IMR-90 (cell line): ENCODE measurements around the gene GNB5. TPM values are rescaled to one million over a fixed set of nuclear protein-coding genes. Genes with fewer than 3 reads are reported as not detected.

ENCODE experiments used
- ATAC-seq: fragments of 200-7000 bp; cut with Tn5 transposase; 2 replicates; pipeline ENCODE4 v1.9.1; 2020; ENCODE audit warnings: low read depth, mild to moderate bottlenecking, moderate library complexity
- BruUV-seq: library from RNA; stranded (reverse); fragments of 400-500 nt; replicated peaks from 2 replicates; lab custom pipeline; 2021; lab: Mats Ljungman, UMichigan
- CTCF ChIA-PET: fragments of 300-600 bp; formaldehyde crosslinking; extraction: SDS; loops from one replicate; lab custom pipeline; 2021; ENCODE audit warnings: antibody characterized with exemption; lab: Yijun Ruan, JAX
- POLR2A ChIA-PET: fragments of 300-600 bp; sonication (Branson Sonifier 250); formaldehyde crosslinking; loops from one replicate; lab custom pipeline; 2022; ENCODE audit warnings: antibody characterized with exemption; ENCODE audit not compliant: unreplicated experiment; lab: Charles Lee
- DNase-seq: peaks from one replicate; pipeline ENCODE4 v3.0.0; 2013
- H2AFZ ChIP-seq: replicated peaks from 2 replicates; pipeline ENCODE3; 2013; ENCODE audit warnings: low read length, mild to moderate bottlenecking; ENCODE audit not compliant: poor library complexity
- H2AK5ac ChIP-seq: 2 replicates; pipeline ENCODE4 v1.6.1; 2013; ENCODE audit warnings: low read depth, low read length, inconsistent platforms
- H2AK9ac ChIP-seq: replicated peaks from 2 replicates; pipeline ENCODE3; 2013; ENCODE audit warnings: mild to moderate bottlenecking, low read depth, low read length, moderate library complexity; ENCODE audit not compliant: poor library complexity
- H2BK120ac ChIP-seq: 2 replicates; pipeline ENCODE4 v1.6.1; 2013; ENCODE audit warnings: low read depth, low read length, inconsistent platforms
- H2BK15ac ChIP-seq: 3 replicates; pipeline ENCODE4 v1.6.1; 2013; ENCODE audit warnings: low read depth, low read length, inconsistent platforms
- H2BK20ac ChIP-seq: 2 replicates; pipeline ENCODE4 v1.6.1; 2013; ENCODE audit warnings: low read depth, mild to moderate bottlenecking, inconsistent platforms, low read length, moderate library complexity
- H2BK5ac ChIP-seq: 2 replicates; pipeline ENCODE4 v1.6.1; 2013; ENCODE audit warnings: mild to moderate bottlenecking, low read depth, low read length, inconsistent platforms; ENCODE audit not compliant: poor library complexity, severe bottlenecking
- H3K14ac ChIP-seq: replicated peaks from 2 replicates; pipeline ENCODE4 v1.6.1; 2013; ENCODE audit warnings: low read depth, low read length, inconsistent platforms
- H3K18ac ChIP-seq: 2 replicates; pipeline ENCODE4 v1.6.1; 2013; ENCODE audit warnings: low read depth, low read length, control low read depth
- H3K23ac ChIP-seq: 2 replicates; pipeline ENCODE4 v1.6.1; 2013; ENCODE audit warnings: low read depth, low read length, inconsistent platforms
- H3K27ac ChIP-seq: 2 replicates; pipeline ENCODE4 v1.5.1; 2013; ENCODE audit warnings: mild to moderate bottlenecking, control low read depth, low read length; ENCODE audit not compliant: insufficient read depth
- H3K27me3 ChIP-seq: 2 replicates; pipeline ENCODE4 v1.6.1; 2013; ENCODE audit warnings: low read length; ENCODE audit not compliant: control insufficient read depth, insufficient read depth
- H3K36me3 ChIP-seq: 2 replicates; pipeline ENCODE4 v1.6.1; 2013; ENCODE audit warnings: low read length, mixed read lengths; ENCODE audit not compliant: control insufficient read depth, insufficient read depth
- H3K4ac ChIP-seq: 2 replicates; pipeline ENCODE4 v1.6.1; 2013; ENCODE audit warnings: low read depth, low read length, inconsistent platforms
- H3K4me1 ChIP-seq: 2 replicates; pipeline ENCODE4 v1.6.1; 2013; ENCODE audit warnings: low read length, mixed read lengths; ENCODE audit not compliant: control insufficient read depth, insufficient read depth
- H3K4me2 ChIP-seq: 2 replicates; pipeline ENCODE4 v1.6.1; 2013; ENCODE audit warnings: low read depth, mild to moderate bottlenecking, control low read depth, low read length, moderate library complexity
- H3K4me3 ChIP-seq: 2 replicates; pipeline ENCODE4 v1.5.1; 2013; ENCODE audit warnings: low read depth, mild to moderate bottlenecking, control low read depth, low read length, moderate library complexity; ENCODE audit not compliant: insufficient read depth
- H3K56ac ChIP-seq: 2 replicates; pipeline ENCODE4 v1.6.1; 2013; ENCODE audit warnings: low read length, inconsistent platforms; ENCODE audit not compliant: insufficient read depth; ENCODE audit errors: extremely low read depth
- H3K79me1 ChIP-seq, 2 experiments: 2 replicates each; pipeline ENCODE4 v1.6.1; 2013; ENCODE audit warnings: low read length in 2 of 2, inconsistent platforms in 1 of 2, low read depth in 1 of 2
- H3K9ac ChIP-seq: 2 replicates; pipeline ENCODE4 v1.6.1; 2013; ENCODE audit warnings: low read depth, low read length, control low read depth
- H3K9me1 ChIP-seq: 2 replicates; pipeline ENCODE4 v1.6.1; 2013; ENCODE audit warnings: low read length, inconsistent platforms; ENCODE audit not compliant: insufficient read depth
- H3K9me3 ChIP-seq: 2 replicates; pipeline ENCODE4 v1.6.1; 2013; ENCODE audit warnings: low read length; ENCODE audit not compliant: control insufficient read depth, insufficient read depth
- H4K20me1 ChIP-seq: 2 replicates; pipeline ENCODE4 v1.6.1; 2013; ENCODE audit warnings: low read length, inconsistent platforms; ENCODE audit not compliant: insufficient read depth
- H4K5ac ChIP-seq: 2 replicates; pipeline ENCODE4 v1.6.1; 2013; ENCODE audit warnings: mild to moderate bottlenecking, low read depth, low read length, control low read depth
- H4K8ac ChIP-seq, 2 experiments: 2 replicates each; pipeline ENCODE4 v1.6.1; 2013; ENCODE audit warnings: low read depth in 2 of 2, low read length in 2 of 2, control low read depth in 1 of 2, inconsistent platforms in 1 of 2
- H4K91ac ChIP-seq: 2 replicates; pipeline ENCODE4 v1.6.1; 2013; ENCODE audit warnings: low read depth, low read length, inconsistent platforms; ENCODE audit not compliant: insufficient read depth
- BHLHE40 ChIP-seq: fragments of 150-350 bp; IDR thresholded peaks from 2 replicates; pipeline ENCODE4 v1.6.1; 2016; ENCODE audit warnings: mild to moderate bottlenecking, low read depth, low read length
- CEBPB ChIP-seq: IDR thresholded peaks from 2 replicates; pipeline ENCODE4 v1.6.1; 2012; ENCODE audit warnings: low read depth, low read length, improper control_type of control experiment
- CHD1 ChIP-seq: IDR thresholded peaks from 2 replicates; pipeline ENCODE4 v1.6.1; 2012; ENCODE audit warnings: low read depth, low read length, improper control_type of control experiment
- CTCF ChIP-seq: conservative IDR thresholded peaks from 2 replicates; pipeline ENCODE4 v1.5.1; 2012; ENCODE audit warnings: mild to moderate bottlenecking, low read depth, low read length, improper control_type of control experiment
- ELK1 ChIP-seq: fragments of 150-350 bp; IDR thresholded peaks from 2 replicates; pipeline ENCODE4 v1.6.1; 2016; ENCODE audit warnings: low read depth, mild to moderate bottlenecking, low read length, moderate library complexity, borderline replicate concordance
- FOS ChIP-seq: fragments of 150-350 bp; IDR thresholded peaks from 2 replicates; pipeline ENCODE4 v1.6.1; 2016; ENCODE audit warnings: low read depth, low read length
- MAFK ChIP-seq: IDR thresholded peaks from 2 replicates; pipeline ENCODE4 v1.6.1; 2012; ENCODE audit warnings: low read depth, low read length, improper control_type of control experiment
- MAZ ChIP-seq: IDR thresholded peaks from 2 replicates; pipeline ENCODE4 v1.6.1; 2012; ENCODE audit warnings: low read depth, mild to moderate bottlenecking, low read length, improper control_type of control experiment, moderate library complexity, borderline replicate concordance
- MXI1 ChIP-seq: IDR thresholded peaks from 2 replicates; pipeline ENCODE4 v1.6.1; 2012; ENCODE audit warnings: low read depth, mild to moderate bottlenecking, low read length, moderate library complexity, borderline replicate concordance
- NFE2L2 ChIP-seq: fragments of 150-350 bp; IDR thresholded peaks from 2 replicates; pipeline ENCODE4 v1.6.1; 2016; ENCODE audit warnings: low read depth, mild to moderate bottlenecking, low read length
- POLR2A ChIP-seq: IDR thresholded peaks from 2 replicates; pipeline ENCODE4 v1.6.1; 2012; ENCODE audit warnings: mild to moderate bottlenecking, low read depth, low read length
- RAD21 ChIP-seq: IDR thresholded peaks from 2 replicates; pipeline ENCODE4 v1.6.1; 2012; ENCODE audit warnings: low read length, improper control_type of control experiment
- RCOR1 ChIP-seq: IDR thresholded peaks from 2 replicates; pipeline ENCODE4 v1.6.1; 2012; ENCODE audit warnings: mild to moderate bottlenecking, low read length, improper control_type of control experiment; ENCODE audit not compliant: insufficient replicate concordance
- RFX5 ChIP-seq: IDR thresholded peaks from 2 replicates; pipeline ENCODE4 v1.8.0; 2012; ENCODE audit warnings: low read depth, mild to moderate bottlenecking, low read length, moderate library complexity
- SMC3 ChIP-seq: fragments of 150-350 bp; IDR thresholded peaks from 2 replicates; pipeline ENCODE4 v1.6.1; 2016; ENCODE audit warnings: low read depth, mild to moderate bottlenecking, antibody characterized with exemption, low read length, moderate library complexity
- USF2 ChIP-seq: fragments of 150-350 bp; IDR thresholded peaks from 2 replicates; pipeline ENCODE4 v1.6.1; 2017; ENCODE audit warnings: mild to moderate bottlenecking, antibody characterized with exemption, low read length, low read depth
- WGBS, 2 experiments: methylation state at CpG; one replicate each; pipeline versions ENCODE4 v1.1.5 to v1.1.7; 2013; ENCODE audit warnings: missing lambda C conversion rate in 2 of 2; ENCODE audit not compliant: insufficient read length in 1 of 2; ENCODE audit errors: extremely low coverage in 2 of 2; 5-methylcytosine and 5-hydroxymethylcytosine counted together
- dilution Hi-C: fragments of 300-500 bp; cut with HindIII; formaldehyde crosslinking; loops from one replicate; pipeline ENCODE4 v1.14.3; 2018; ENCODE audit warnings: low sequenced_read_pairs; ENCODE audit not compliant: unreplicated experiment
- in situ Hi-C: fragments of 300-500 bp; cut with MboI; formaldehyde crosslinking; loops from 3 replicates; pipeline ENCODE4 v1.14.3; 2019; ENCODE audit warnings: low sequenced_read_pairs, inconsistent platforms, mixed read lengths
- intact Hi-C: fragments of 100-400 bp; cut with micrococcal nuclease; formaldehyde crosslinking; loops from 2 replicates; pipeline ENCODE4 v1.10.0; 2022
- polyA plus RNA-seq, 3 experiments: library from polyadenylated mRNA; depleted of rRNA; stranded (reverse); fragments of >200 nt; gene quantifications; 2 replicates each; pipeline ENCODE4 v1.2.3, GENCODE V29; 2012; ENCODE audit warnings: low replicate concordance in 1 of 3
- total RNA-seq: library from RNA; depleted of rRNA; stranded (reverse); fragments of >200 nt; gene quantifications from 2 replicates; pipeline ENCODE4 v1.2.3, GENCODE V29; 2012

Gene GNB5
- total and polyA plus RNA-seq, 2 of the 4 experiments (the other 2 are of a cell fraction): 27.7 to 33.2 TPM

GRCh38 chr15:52111517-52112202 is 79.5 kb downstream of the GNB5 start:
- dilution Hi-C loops (no loop called here), intact Hi-C loops (no loop called here), in situ Hi-C loops (no loop called here)
- peak overlapping the region; percentile 92 for H2AFZ ChIP-seq
- no peak overlapping the region for H4K8ac ChIP-seq
- no peak overlapping the region for H2AK5ac ChIP-seq
- H3K14ac ChIP-seq: no peak overlapping the region
- no peak overlapping the region for H2BK20ac ChIP-seq
- H2AK9ac ChIP-seq: no peak overlapping the region
- peaks cover 4% of the 10 kb centered on the region for H3K4me1 ChIP-seq
- DNase-seq: no peak
- H3K9me3 ChIP-seq: no peaks in the 10 kb centered on the region
- H3K79me1 ChIP-seq: no peaks in the 10 kb centered on the region
- H3K4me3 ChIP-seq: no peak overlapping the region; the same call in 1 of the 2 replicates
- H4K91ac ChIP-seq: no peak overlapping the region
- no peak overlapping the region for H2BK120ac ChIP-seq
- H3K9me1 ChIP-seq: no peaks in the 10 kb centered on the region
- ChIA-PET CTCF (no interaction called here), POLR2A (no interaction called here)
- no peak overlapping the region for H3K23ac ChIP-seq
- H4K5ac ChIP-seq: no peak overlapping the region
- H3K4ac ChIP-seq: no peak overlapping the region
- no TSS peak for BruUV-seq
- H3K56ac ChIP-seq: no peak overlapping the region
- no peak overlapping the region for H3K9ac ChIP-seq
- no peaks in the 10 kb centered on the region for H3K36me3 ChIP-seq
- 62% methylated on average over 18 of the region's 32 CpGs; no CpG with 5 or more reads in 1 of the 2 experiments for WGBS, 2 experiments
- no peak overlapping the region for H2BK5ac ChIP-seq
- peaks cover 34% of the 10 kb centered on the region for H3K27me3 ChIP-seq
- H3K27ac ChIP-seq: no peak overlapping the region
- H2BK15ac ChIP-seq: no peak overlapping the region
- no peak for ATAC-seq
- H3K18ac ChIP-seq: no peak overlapping the region
- TF ChIP-seq BHLHE40 (no peak), POLR2A (no peak), SMC3 (no peak), MAZ (no peak), RAD21 (no peak), NFE2L2 (no peak), FOS (no peak), MXI1 (no peak), USF2 (no peak), RFX5 (no peak), CTCF (no peak), ELK1 (no peak), MAFK (no peak), CEBPB (no peak), CHD1 (no peak), RCOR1 (no peak)
- no peaks in the 10 kb centered on the region for H4K20me1 ChIP-seq
- H3K4me2 ChIP-seq: peak overlapping the region; percentile 83; the same call in 1 of the 2 replicates
